NCI-H1048 (cell line): ENCODE measurements around the gene KCNH5.

Source experiments
- DNase-seq: peaks from one replicate; lab custom pipeline; 2025; lab: John Stamatoyannopoulos, UW

The KCNH5 gene

DNA sequence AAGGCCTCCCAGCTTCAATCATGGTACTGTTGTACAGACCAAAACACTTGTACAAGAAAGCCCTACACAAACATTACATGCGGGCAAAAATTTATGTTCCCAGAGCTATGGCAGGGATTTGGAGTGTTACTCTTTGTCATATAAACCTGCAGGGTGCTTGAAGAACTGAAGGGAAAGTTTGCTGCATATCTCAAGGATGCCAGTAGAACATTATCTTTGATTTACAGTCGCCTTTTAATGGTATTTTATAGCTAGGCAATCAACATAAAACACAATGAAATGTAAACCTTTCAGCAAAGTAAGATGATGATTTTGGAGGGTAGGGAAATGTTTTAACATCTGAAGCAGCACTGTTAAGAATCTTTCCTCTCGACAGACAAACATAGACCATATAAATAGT is 305.6 kb downstream of the KCNH5 start:
- no peak for DNase-seq

DNA sequence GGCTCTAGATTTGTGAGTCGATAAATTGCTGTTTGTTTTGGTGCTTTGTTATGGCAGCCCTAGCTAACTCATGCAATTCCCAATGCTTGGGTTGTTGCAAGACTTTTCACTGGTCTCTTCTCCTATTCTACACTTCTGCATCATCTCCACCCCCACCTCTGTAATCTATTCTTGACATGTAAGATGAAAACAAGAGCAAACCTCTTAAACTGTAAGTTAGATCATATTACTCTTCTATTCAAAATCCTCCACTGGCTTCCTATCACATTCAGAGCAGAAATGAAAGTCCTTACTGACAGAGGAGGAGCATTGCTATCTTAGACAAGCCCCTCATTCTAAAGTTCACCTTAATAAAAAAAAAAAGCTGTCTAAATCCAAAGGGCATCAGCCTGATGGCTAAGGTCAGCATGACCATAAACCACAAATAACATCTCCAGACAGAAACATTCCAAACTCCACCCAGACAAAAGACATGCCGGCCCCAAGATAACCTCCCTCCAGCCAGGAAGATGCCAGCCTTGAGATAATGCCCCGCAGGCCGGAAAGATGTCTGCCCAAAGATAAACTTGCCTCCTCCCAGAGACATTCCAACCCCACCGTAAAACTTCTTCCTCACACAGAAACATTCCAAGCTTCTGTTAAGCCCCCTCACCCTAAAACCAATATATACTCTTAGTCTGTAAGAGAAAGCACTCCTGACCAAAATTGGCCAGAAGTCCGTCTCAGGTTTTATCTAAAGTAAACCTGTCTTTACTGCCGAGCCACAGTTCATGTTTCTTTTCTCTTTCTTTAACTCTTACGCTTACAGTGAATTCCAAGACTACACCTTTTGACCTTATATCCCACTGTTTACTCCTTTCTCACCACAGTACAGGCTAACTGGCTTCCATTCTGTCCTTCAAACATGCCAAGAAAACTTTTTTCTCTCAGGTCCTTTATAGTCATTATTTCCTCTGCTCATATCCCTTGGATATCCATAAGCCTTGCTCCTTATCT is 308.9 kb downstream of the KCNH5 start:
- no peak for DNase-seq

DNA sequence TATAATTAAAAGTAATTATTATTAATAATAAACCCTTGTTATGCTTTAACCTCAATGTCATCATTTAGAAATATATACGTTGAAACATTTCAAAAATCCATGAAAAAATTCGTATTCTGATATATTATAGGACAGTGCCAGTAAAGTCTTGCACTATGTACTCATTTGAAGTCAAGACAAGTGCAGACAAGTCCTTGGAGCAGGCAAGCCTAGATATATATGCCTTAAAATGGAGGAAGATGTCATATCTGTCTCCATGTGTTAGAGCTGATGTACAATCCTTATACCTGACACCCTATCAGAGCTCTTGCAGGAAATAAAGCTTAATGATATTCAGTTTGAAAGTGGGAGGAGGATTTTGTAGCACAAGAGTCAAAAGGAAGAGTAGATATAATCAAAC is 310.4 kb downstream of the KCNH5 start:
- no peak for DNase-seq

- no peak for DNase-seq
Measured at GRCh38 chr14:62722406-62722805, 322.9 kb downstream of the KCNH5 start.

GRCh38 chr14:62718629-62719028 is 326.6 kb downstream of the KCNH5 start:
- no peak for DNase-seq

DNA sequence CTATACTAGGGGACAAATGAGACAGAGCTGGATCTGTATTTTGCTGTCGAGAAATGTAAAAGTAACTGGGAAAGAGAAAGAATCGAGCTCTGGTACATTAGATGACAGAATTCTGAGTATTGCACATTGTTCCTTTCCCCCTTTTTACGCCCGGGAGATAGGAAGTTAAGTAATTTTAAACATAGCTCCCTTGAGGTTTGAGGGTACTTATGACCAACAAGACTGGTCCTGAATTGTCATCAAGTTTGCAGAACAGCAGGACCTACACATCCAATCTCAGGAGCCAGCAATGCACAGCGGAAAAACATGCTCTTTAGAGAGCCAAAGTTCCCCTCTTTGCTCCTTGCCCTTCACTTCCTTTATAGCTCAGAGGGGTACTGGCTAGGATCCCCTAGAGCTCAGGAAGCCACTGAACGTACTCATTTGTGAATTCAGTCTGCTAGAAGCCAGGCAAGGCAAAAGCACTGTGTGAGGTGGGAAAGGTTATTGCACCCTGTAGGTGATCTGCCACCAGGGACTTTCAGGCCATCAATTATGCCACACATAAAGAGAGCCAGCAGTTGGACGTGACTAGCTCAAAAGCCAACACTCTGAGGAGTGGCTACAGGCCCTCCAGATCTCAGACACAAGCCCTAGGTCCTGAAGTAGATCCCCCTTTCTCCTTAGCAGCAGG is 333.8 kb downstream of the KCNH5 start:
- no peak for DNase-seq

DNA sequence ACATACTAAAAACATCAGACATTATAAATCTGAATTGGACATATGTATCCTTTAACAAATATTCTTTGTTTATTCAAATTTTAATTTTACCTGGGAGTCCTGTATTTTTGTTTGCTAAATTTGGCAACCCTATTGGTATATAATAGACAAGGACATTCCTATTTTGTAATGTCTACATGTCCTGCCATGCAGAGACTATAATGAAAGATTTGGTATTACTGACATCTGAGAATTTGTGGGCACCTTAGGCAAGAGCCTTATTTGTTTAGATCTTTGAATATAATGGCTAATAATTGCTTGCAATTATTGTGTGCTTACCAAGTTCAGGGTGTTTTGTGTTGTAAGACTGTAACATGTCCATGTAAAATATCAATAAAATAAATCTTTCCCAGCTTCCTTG is 334.4 kb downstream of the KCNH5 start:
- DNase-seq: no peak

- DNase-seq: no peak
Measured at GRCh38 chr14:62709773-62710172, 335.5 kb downstream of the KCNH5 start.

DNA sequence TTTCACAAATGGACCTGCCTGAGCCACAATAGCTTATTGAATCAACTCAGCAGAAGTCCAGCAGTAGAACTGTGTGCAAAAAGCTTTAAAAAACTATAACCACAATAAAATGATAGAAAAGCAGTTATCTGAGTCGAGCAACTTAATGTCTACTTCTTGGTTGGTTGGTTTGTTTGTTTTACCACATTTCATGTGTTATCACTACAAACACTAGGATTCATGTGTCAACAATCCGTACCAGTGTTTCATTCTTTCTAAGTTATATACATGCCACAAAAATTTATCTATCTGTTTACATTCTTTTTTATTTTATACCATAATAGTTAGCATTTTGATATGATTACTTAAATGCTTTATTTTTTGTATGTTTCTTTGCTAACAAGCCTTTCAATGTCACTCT is 339.0 kb downstream of the KCNH5 start:
- no peak for DNase-seq

GRCh38 chr14:62697461-62697860 is 347.8 kb downstream of the KCNH5 start:
- no peak for DNase-seq

DNA sequence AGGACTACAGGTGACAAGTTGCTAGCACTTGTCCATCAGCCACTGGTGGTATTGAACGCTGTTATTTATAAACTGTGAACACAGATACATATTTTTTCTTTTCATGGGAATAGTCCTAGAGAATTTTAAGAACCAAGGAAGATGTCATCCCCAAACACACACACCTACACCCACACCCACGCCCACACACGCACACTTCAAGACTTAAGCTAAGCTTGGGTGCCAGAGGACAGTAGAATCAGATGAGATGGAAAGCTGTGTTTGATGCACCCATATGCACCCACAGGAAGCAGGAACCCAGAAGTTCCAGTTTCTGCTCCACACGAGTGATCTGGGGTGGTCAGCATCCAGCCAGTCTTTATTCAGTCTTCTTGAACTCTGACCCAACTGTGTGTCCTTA is 348.3 kb downstream of the KCNH5 start:
- DNase-seq: no peak

- DNase-seq: no peak
Measured at GRCh38 chr14:62696331-62696924, 348.8 kb downstream of the KCNH5 start.

- DNase-seq: no peak
Measured at GRCh38 chr14:62694075-62694474, 351.2 kb downstream of the KCNH5 start.

DNA sequence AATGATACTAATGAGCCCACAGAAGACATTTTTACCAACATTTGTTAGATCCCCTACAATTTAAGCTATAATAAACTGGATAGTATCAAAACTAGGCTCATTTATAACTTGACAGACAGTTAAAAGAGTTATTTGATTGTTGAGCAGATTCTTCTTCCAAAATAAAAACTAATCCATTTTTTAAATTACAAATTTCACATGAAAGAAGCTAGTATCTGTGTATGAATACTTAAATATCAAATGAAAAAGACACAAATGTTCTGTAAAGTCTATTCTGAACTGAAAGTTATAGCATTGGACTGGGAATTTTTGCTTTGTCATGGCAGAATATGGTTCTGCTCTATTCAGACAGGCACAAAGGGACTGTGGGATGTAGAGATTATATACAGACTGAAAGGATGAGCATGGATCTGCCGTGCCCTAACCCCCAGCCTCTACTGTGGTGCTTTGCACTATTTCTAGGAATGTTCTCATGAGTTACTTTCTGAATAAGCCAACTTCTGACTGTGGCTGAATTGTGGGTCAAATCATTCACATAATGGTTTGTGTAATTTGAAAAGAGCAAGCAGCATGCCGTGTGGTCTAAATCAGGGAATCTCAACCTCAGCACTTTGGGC is 352.7 kb downstream of the KCNH5 start:
- DNase-seq: no peak

- no peak for DNase-seq
Measured at GRCh38 chr14:62691647-62692489, 353.4 kb downstream of the KCNH5 start.

- DNase-seq: no peak
Measured at GRCh38 chr14:62689733-62690132, 355.5 kb downstream of the KCNH5 start.

DNA sequence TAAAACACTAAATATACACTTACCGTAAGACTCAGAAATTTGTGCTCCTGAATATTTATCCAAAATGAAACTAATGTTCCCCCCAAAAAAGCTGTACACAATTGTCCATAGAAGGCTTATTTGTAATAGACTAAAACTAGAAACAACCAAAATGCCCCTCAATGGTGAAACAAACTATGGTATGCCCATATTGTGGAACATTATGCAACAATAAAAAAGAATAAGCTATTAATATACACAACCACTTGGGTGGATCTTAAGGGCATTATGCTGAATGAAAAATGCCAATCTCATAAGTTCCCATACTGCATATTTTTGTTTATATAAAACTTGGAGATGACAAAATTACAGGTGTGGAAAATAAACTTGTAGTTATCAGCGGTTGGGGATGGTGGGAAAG is 357.4 kb downstream of the KCNH5 start:
- no peak for DNase-seq

DNA sequence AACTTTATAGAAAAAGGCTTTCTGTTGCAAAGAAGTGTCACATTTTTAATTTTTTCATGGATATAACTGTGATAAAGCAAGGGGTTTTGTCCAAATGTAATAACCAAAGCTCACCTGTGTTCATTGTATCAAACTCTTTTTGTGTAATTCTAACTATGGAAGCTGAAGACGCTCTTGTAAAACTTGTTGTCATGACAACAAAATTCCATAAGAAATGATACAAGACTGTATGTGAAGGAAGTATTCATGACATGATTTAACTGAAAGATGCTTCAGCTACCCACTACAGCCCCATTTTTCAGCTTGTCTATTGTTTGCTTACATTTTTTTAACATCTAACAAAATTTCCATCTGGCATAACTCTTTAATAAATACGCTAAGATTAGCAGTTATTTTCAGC is 360.9 kb downstream of the KCNH5 start:
- DNase-seq: no peak

DNA sequence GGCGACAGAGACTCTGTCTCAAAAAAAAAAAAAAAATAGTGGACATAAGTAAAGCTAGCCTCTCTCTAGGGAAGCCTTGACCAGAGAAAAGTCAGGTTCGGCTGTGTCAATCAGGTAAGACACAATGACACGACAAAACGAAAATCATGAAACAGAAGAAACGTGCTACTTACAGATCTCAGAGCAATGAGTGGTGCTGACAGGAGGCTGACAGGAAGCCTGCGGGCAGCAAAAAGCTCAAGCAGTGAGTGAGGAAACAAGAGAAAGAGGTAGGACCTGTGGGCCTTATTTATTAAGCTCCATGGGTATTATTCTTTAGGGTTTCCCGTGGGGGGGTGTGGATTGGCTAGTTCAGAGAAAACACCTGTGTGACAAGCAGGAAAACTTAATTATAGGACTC is 363.1 kb downstream of the KCNH5 start:
- DNase-seq: no peak

DNA sequence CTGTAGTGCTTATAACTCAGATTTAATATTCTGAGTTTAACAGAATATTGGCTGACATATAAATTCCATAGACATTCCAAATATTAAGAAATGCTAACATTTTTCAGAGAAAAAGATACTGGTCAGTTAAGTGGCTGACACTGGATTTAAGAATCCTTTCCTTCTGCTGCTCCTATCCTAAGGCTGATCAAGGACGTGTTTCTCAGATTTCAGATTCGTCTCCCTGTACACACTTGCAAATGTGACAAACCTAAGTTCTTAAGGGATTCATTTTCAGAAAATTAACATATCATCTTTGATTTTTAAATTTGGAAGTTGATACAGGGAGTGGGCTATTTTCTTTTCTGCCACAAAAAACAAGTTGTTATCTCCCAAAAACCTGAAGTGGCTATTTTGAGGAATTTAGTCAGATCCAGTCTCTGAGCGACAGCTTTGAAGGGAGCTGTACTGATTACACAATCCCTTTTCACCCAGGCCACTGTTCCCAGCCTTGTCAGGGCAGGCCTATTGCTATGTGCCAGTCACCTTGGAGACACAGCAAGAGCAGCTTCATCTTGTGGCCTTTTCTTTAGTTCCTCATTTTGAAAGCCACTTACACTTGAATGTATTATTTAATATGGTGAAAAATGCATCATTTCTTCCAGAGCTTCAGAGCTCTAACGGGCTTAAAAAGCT is 370.6 kb downstream of the KCNH5 start:
- DNase-seq: no peak
